ENCODE data around the gene CDKN1A. TPM values are rescaled to one million over a fixed set of nuclear protein-coding genes. Genes with fewer than 3 reads are reported as not detected.
A peak's percentile ranks its signal among the peaks of the same experiment; 100 is the strongest.

CDKN1A gene
- total and polyA plus RNA-seq, 10 of the 15 experiments (the other 5 are each of a cell fraction or from before 2014, with no cell fraction given) = 25.2 to 637 (median 216) TPM

- TF ChIP-seq ZBTB4 (CRISPR knock-in tag; IDR thresholded peaks at IDR 0.05) = no peak
- TF ChIP-seq IKZF1 (conservative IDR thresholded peaks at IDR 0.05) = no peak
- TF ChIP-seq ZNF384 (IDR thresholded peaks at IDR 0.05; ENCODE audit: borderline replicate concordance, low read depth, low read length) = 0 out of 2 replicates have a peak, but pooled peaks have one; percentile 5
- no peak for TF ChIP-seq E4F1 (IDR thresholded peaks at IDR 0.05; ENCODE audit: borderline replicate concordance, partially characterized antibody)
Observed at GRCh38 chr6:36688063-36688738, 9.7 kb downstream of the CDKN1A start (continued).

- Histone ChIP-seq H3K4me1 (ENCODE audit: control insufficient read depth, insufficient read depth, low read length) (peaks cover 29% of the 10 kb centered on the region), H3K9me3 (replicated peaks; ENCODE audit: control insufficient read depth, insufficient read depth, low read length) (no peaks in the 10 kb centered on the region; the same call in 2 of the 3 replicates), H4K20me1 (ENCODE audit: control insufficient read depth, insufficient read depth) (peaks cover 6% of the 10 kb centered on the region), H3K36me3 (ENCODE audit: control insufficient read depth in 2 of 2, insufficient read depth in 2 of 2, low read length in 1 of 2) (peaks cover 30 to 32% of the 10 kb centered on the region in 2 experiments), H3K27me3 (replicated peaks in 1 of 2; ENCODE audit: control insufficient read depth in 2 of 2, insufficient read depth in 2 of 2, low read length in 1 of 2) (no peaks in the 10 kb centered on the region), H3K9ac (ENCODE audit: control insufficient read depth, insufficient read depth, low read length) (no peak overlapping the region), H3K27ac (ENCODE audit: control insufficient read depth, insufficient read depth) (no peak overlapping the region), H3K79me2 (ENCODE audit: control insufficient read depth, insufficient read depth, low read length) (peaks cover 12% of the 10 kb centered on the region), H2AFZ (ENCODE audit: control insufficient read depth, low read depth, low read length) (no peak overlapping the region), H3K4me3 (no peak overlapping the region), H3K4me2 (ENCODE audit: control insufficient read depth, insufficient read depth) (no peak overlapping the region)
- FAIRE-seq = no peak
- intact Hi-C loops (cut with micrococcal nuclease; ENCODE audit: unreplicated experiment) (loop anchor here (2.0 kb wide), 1 partner anchor 70 kb away; no protein-coding TSS in a partner anchor), in situ Hi-C loops (cut with MboI) (no loop called here)
- RAD21 ChIA-PET (ENCODE audit: unreplicated experiment) = interaction anchor here (0.7 to 1.9 kb wide), 2 partner anchors 20 to 71 kb away, joined by 3 to 7 read pairs; no protein-coding TSS in a partner anchor
- DNase-seq (ENCODE audit: low read depth, low spot score) = no peak
- POLR2A ChIA-PET = interaction anchor here (0.7 kb wide), 2 partner anchors 94 to 318 kb away, joined by 5 to 6 read pairs; no protein-coding TSS in a partner anchor
- CTCF ChIA-PET = interaction anchor here (0.7 to 5.8 kb wide), 4 partner anchors 9 to 73 kb away, joined by 3 to 28 read pairs (median 10); no protein-coding TSS in a partner anchor
- WGBS (ENCODE audit: insufficient coverage, insufficient replicate concordance, low lambda C conversion rate, missing lambda C conversion rate) = 49% methylated on average over 5 of the region's 5 CpGs
- BruUV-seq (replicated peaks) = no TSS peak
- SMC1A ChIA-PET (ENCODE audit: uncharacterized antibody, unreplicated experiment) = interaction anchor here (1.0 to 2.2 kb wide), 3 partner anchors 22 to 32 kb away, joined by 3 to 6 read pairs (median 5); no protein-coding TSS in a partner anchor
- ATAC-seq = peak; percentile 15
- TF ChIP-seq SPI1 (IDR thresholded peaks at IDR 0.05; ENCODE audit: borderline replicate concordance, insufficient read depth, low read depth, low read length) = no peak
- TF ChIP-seq BCL3 (IDR thresholded peaks at IDR 0.05; ENCODE audit: borderline replicate concordance, insufficient read depth, low read depth, low read length, poor library complexity, severe bottlenecking) = no peak
- TF ChIP-seq PRDM15 (CRISPR knock-in tag; IDR thresholded peaks at IDR 0.05) = no peak
- no peak for TF ChIP-seq BRCA1 (IDR thresholded peaks at IDR 0.05; ENCODE audit: low read depth, low read length)
- TF ChIP-seq IRF4 (IDR thresholded peaks at IDR 0.05; ENCODE audit: low read depth, low read length) = no peak
Observed at GRCh38 chr6:36688739-36689075, 10.2 kb downstream of the CDKN1A start.
